ENCODE measurements around the gene BCS1L. TPM values are rescaled to one million over a fixed set of nuclear protein-coding genes. Genes with fewer than 3 reads are reported as not detected.
"Not testable (repeated sequence)": the region's sequence is repeated elsewhere in the genome, so short reads cannot be mapped to it uniquely, and the experiment has no call there.

BCS1L gene
- total RNA-seq, 4 donors from 2014 or later: 7.4 to 40.0 (median 29.9) TPM; not detected in 1

DNA sequence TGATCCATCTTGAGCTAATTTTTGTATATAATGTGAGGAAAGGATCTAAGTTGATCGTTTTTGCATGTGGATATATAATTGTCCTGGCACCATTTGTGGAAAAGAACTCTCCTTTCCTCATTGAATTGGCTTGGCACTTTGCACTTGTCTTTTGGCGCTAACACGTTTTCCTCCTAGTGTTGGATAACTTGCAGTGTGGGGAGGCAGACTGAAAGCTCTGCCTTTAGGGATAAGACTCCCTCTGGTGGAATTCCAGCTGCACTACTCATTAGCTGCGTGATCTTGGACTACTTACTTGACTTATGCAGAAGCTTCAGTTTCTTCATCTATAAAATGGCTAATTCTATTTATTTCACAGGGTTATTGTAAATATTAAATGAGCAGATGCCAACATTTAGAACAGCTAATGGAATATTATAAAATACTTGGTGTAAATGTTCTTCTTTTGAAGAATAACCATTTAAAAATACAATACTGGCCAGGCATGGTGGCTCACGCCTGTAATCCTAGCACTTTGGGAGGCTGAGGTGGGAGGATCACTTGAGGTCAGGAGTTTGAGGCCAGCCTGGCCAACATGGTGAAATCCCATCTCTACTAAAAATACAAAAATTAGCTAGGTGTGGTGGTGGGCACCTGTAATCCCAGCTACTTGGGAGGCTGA, 28.0 kb downstream of the BCS1L start:
- H3K4me3 ChIP-seq; H3K36me3 ChIP-seq; H3K4me1 ChIP-seq; H3K9me3 ChIP-seq; H3K27me3 ChIP-seq; intact Hi-C loops (cut with DNase I; ENCODE audit: low total_unique reads); H3K27ac ChIP-seq: not testable (repeated sequence)
- TF ChIP-seq, protein P1, sequence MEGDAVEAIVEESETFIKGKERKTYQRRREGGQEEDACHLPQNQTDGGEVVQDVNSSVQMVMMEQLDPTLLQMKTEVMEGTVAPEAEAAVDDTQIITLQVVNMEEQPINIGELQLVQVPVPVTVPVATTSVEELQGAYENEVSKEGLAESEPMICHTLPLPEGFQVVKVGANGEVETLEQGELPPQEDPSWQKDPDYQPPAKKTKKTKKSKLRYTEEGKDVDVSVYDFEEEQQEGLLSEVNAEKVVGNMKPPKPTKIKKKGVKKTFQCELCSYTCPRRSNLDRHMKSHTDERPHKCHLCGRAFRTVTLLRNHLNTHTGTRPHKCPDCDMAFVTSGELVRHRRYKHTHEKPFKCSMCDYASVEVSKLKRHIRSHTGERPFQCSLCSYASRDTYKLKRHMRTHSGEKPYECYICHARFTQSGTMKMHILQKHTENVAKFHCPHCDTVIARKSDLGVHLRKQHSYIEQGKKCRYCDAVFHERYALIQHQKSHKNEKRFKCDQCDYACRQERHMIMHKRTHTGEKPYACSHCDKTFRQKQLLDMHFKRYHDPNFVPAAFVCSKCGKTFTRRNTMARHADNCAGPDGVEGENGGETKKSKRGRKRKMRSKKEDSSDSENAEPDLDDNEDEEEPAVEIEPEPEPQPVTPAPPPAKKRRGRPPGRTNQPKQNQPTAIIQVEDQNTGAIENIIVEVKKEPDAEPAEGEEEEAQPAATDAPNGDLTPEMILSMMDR (IDR thresholded peaks at IDR 0.05): peak; percentile 58 to 67 (median 59)
- DNase-seq: peak in 1 of 2 donors; percentile 38

DNA sequence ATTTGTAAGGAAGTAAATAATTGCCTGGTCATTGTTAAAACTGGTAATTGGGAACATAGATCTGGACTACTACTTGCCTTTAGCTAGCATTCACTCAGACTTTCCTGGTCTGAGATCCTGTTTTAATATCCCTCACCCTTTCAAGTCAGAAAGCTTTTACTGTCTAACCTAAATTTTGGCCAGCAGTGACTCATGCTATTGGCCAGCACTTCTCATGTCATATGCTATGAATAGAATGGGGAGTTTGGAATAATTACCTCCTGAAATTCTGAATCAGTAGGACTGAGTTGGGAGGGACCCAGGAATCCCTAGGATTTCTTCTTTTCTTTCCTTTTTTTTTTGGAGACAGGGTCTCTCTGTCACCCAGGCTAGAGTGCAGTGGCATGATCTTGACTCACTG, 31.8 kb downstream of the BCS1L start:
- TF ChIP-seq, protein P1 (IDR thresholded peaks at IDR 0.05): no peak
- no peak for TF ChIP-seq POLR2A (IDR thresholded peaks at IDR 0.05)
- Histone ChIP-seq H3K9me3 (no peaks in the 10 kb centered on the region), H3K36me3 (no peaks in the 10 kb centered on the region), H3K27me3 (no peaks in the 10 kb centered on the region), H3K27ac (peak overlapping the region; percentile 36 to 69), H3K4me1 (no peaks in the 10 kb centered on the region), H3K4me3 (no peak overlapping the region)
- intact Hi-C loops (cut with DNase I; ENCODE audit: low total_unique reads): no loop called here
- DNase-seq: no peak

DNA sequence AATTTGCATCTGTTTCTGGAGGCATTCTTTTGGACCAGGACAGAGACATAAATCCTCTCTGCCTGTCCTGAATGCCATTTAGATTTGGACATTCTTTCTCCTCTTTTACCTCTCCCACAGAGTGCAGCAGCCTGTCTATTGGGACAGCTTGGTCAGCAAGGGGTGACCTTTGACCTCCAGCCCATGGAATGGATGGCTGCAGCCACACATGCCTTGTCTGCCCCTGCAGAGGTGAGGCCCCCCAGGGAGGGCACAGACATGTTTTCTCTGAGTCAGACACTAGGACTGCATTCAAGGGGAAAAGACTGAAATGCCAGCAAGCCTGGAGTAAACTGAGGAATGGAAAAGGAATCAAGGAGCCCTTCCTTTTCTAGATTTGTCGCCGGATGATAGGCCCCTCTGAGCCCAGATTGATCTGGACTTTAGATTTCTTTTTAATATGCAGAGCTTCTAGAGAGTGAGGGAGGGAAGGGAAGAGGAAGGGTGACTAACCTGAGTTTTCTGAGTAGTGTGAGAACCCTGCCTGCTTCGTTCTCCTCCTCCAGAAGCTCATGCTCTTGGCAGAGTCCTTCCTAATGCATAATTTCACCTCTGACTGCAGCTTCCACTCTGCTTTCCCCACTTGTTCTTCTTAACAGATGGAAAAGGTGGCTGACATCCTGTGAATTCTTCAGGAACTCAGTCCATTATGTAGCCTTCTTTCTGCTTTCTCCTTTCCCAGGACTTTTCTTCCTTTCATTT, 35.1 kb downstream of the BCS1L start:
- DNase-seq: no peak
- TF ChIP-seq, protein P1 (IDR thresholded peaks at IDR 0.05): no peak
- no peak for TF ChIP-seq POLR2A (IDR thresholded peaks at IDR 0.05)
- Histone ChIP-seq H3K36me3 (no peaks in the 10 kb centered on the region), H3K27ac (no peak overlapping the region), H3K4me1 (no peaks in the 10 kb centered on the region), H3K4me3 (no peak overlapping the region), H3K27me3 (no peaks in the 10 kb centered on the region), H3K9me3 (no peaks in the 10 kb centered on the region)
- intact Hi-C loops (cut with DNase I; ENCODE audit: low total_unique reads): no loop called here

DNA sequence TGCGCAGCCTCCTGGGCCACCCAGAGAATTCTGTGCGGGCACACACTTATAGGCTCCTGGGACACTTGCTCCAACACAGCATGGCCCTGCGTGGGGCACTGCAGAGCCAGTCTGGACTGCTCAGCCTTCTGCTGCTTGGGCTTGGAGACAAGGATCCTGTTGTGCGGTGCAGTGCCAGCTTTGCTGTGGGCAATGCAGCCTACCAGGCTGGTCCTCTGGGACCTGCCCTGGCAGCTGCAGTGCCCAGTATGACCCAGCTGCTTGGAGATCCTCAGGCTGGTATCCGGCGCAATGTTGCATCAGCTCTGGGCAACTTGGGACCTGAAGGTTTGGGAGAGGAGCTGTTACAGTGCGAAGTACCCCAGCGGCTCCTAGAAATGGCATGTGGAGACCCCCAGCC, 39.4 kb downstream of the BCS1L start:
- intact Hi-C loops (cut with DNase I; ENCODE audit: low total_unique reads): no loop called here
- no peaks in the 10 kb centered on the region for H3K36me3 ChIP-seq
- no peak for DNase-seq
- H3K27ac ChIP-seq: no peak overlapping the region
- no peak for TF ChIP-seq POLR2A (IDR thresholded peaks at IDR 0.05)
- TF ChIP-seq, protein P1 (IDR thresholded peaks at IDR 0.05): no peak
- H3K27me3 ChIP-seq: no peaks in the 10 kb centered on the region
- H3K4me3 ChIP-seq: no peak overlapping the region
- H3K9me3 ChIP-seq: no peaks in the 10 kb centered on the region
- no peaks in the 10 kb centered on the region for H3K4me1 ChIP-seq

DNA sequence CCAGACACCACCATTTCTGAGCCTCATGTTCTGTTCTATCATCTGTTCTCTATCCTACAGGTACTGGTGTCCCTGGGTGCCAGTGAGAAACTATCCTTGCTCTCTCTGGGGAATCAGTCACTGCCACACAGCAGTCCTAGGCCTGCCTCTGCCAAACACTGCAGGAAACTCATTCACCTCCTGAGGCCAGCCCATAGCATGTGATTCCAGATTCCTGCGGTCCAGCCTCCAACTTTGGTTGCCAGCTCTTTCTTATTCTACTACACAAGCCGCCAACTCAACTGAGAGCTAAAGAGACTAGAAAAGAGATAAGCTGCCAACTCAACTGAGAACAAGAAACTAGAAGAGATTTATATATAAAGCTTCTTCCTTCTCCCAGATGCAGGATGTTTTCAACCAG, 42.3 kb downstream of the BCS1L start:
- H3K27me3 ChIP-seq: no peaks in the 10 kb centered on the region
- H3K27ac ChIP-seq: no peak overlapping the region
- H3K36me3 ChIP-seq: no peaks in the 10 kb centered on the region
- H3K4me1 ChIP-seq: no peaks in the 10 kb centered on the region
- no peaks in the 10 kb centered on the region for H3K9me3 ChIP-seq
- H3K4me3 ChIP-seq: no peak overlapping the region
- intact Hi-C loops (cut with DNase I; ENCODE audit: low total_unique reads): no loop called here
- no peak for DNase-seq
- TF ChIP-seq, protein P1 (IDR thresholded peaks at IDR 0.05): no peak
- TF ChIP-seq POLR2A (IDR thresholded peaks at IDR 0.05): no peak
